Mesothelial cell of epicardium (in vitro differentiated cells): Measurements from ENCODE around the gene ZBTB1. TPM values are rescaled to one million over a fixed set of nuclear protein-coding genes. Genes with fewer than 3 reads are reported as not detected.
"Not testable (repeated sequence)": the region's sequence is repeated elsewhere in the genome, so short reads cannot be mapped to it uniquely, and the experiment has no call there.

Experiments
- DNase-seq, 2 experiments: peaks; one replicate each; pipeline ENCODE4 v3.0.0; 2021; ENCODE audit warnings: low spot score in 2 of 2; ENCODE audit not compliant: unreplicated experiment in 2 of 2
- H3K27ac Mint-ChIP-seq: 2 replicates; pipeline ENCODE4 v1.8.0; 2021; ENCODE audit warnings: mixed read lengths
- H3K27me3 Mint-ChIP-seq: 2 replicates; pipeline ENCODE4 v1.8.0; 2021; ENCODE audit warnings: low read depth, mixed read lengths
- H3K36me3 Mint-ChIP-seq: 2 replicates; pipeline ENCODE4 v1.8.0; 2021; ENCODE audit warnings: mixed read lengths
- H3K4me1 Mint-ChIP-seq: 2 replicates; pipeline ENCODE4 v1.8.0; 2021; ENCODE audit warnings: mixed read lengths
- H3K4me3 Mint-ChIP-seq: 2 replicates; pipeline ENCODE4 v1.8.0; 2021; ENCODE audit warnings: mild to moderate bottlenecking, moderate library complexity, mixed read lengths
- H3K9me3 Mint-ChIP-seq: 2 replicates; pipeline ENCODE4 v1.8.0; 2021; ENCODE audit warnings: mixed read lengths
- total RNA-seq: library from RNA; stranded (reverse); gene quantifications from 3 replicates; pipeline ENCODE4 v1.2.1, GENCODE V29; 2021
- TF ChIP-seq, protein P1 (sequence below): fragments of 200-600 bp; sonication (generic); IDR thresholded peaks from one replicate; pipeline ENCODE4 v1.5.0; 2021; ENCODE audit warnings: antibody characterized with exemption; ENCODE audit not compliant: unreplicated experiment

Gene ZBTB1
- total RNA-seq, 1 donor from 2014 or later: 67.4 TPM

- Mint-ChIP-seq H3K27me3 (no peaks in the 10 kb centered on the region), H3K9me3 (no peaks in the 10 kb centered on the region), H3K27ac (peak overlapping the region; percentile 82), H3K4me1 (peaks cover 33% of the 10 kb centered on the region), H3K36me3 (no peaks in the 10 kb centered on the region), H3K4me3 (no peak overlapping the region)
- no peak for DNase-seq
- TF ChIP-seq, protein P1, sequence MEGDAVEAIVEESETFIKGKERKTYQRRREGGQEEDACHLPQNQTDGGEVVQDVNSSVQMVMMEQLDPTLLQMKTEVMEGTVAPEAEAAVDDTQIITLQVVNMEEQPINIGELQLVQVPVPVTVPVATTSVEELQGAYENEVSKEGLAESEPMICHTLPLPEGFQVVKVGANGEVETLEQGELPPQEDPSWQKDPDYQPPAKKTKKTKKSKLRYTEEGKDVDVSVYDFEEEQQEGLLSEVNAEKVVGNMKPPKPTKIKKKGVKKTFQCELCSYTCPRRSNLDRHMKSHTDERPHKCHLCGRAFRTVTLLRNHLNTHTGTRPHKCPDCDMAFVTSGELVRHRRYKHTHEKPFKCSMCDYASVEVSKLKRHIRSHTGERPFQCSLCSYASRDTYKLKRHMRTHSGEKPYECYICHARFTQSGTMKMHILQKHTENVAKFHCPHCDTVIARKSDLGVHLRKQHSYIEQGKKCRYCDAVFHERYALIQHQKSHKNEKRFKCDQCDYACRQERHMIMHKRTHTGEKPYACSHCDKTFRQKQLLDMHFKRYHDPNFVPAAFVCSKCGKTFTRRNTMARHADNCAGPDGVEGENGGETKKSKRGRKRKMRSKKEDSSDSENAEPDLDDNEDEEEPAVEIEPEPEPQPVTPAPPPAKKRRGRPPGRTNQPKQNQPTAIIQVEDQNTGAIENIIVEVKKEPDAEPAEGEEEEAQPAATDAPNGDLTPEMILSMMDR: no peak
Observed at GRCh38 chr14:64569138-64569631, 64.6 kb downstream of the ZBTB1 start.

DNA sequence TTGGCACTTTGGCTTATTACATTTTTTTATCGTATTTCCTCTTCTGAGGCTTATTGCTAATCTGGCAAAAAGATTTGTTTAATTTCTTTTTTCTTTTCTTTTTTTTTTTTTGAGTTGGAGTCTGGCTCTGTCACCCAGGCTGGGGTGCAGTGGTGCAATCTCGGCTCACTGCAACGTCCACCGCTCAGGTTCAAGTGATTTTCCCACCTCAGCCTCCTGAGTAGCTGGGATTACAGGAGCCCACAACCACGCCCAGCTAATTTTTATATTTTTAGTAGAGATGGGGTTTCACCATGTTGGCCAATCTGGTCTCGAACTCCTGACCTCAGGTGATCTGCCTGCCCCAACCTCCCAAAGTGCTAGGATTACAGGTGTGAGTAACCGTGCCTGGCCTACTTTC, 65.1 kb downstream of the ZBTB1 start:
- not testable (repeated sequence) for DNase-seq, H3K4me3 Mint-ChIP-seq, H3K27ac Mint-ChIP-seq, H3K9me3 Mint-ChIP-seq, H3K36me3 Mint-ChIP-seq, H3K27me3 Mint-ChIP-seq
- peaks cover 29% of the 10 kb centered on the region for H3K4me1 Mint-ChIP-seq

- no peaks in the 10 kb centered on the region for H3K9me3 Mint-ChIP-seq
- H3K4me3 Mint-ChIP-seq: no peak overlapping the region
- no peaks in the 10 kb centered on the region for H3K36me3 Mint-ChIP-seq
- TF ChIP-seq, protein P1: no peak
- no peaks in the 10 kb centered on the region for H3K27me3 Mint-ChIP-seq
- peaks cover 10% of the 10 kb centered on the region for H3K4me1 Mint-ChIP-seq
- no peak for DNase-seq
- H3K27ac Mint-ChIP-seq: peak overlapping the region; percentile 25
Observed at GRCh38 chr14:64572386-64573104, 68.0 kb downstream of the ZBTB1 start.

DNA sequence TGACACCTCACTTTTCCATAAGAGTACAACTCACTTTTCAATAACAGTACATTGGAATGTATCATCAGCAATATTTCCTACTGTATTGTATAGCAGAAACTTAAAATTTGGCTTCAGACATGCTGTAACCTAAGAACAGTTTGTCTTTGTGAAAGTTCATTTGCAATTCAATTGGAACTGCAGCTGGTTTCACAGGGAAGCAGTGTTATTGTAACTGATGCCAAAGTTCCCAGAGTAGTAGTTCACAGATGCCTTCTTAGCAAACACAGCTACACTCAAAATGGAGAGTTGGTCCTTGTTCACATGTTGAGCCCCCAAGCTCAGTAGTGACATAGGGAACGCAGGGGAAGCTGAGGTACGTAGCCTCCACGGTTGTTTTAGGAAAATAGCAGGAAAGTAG, 68.5 kb downstream of the ZBTB1 start:
- TF ChIP-seq, protein P1: no peak
- Mint-ChIP-seq H3K4me1 (peaks cover 10% of the 10 kb centered on the region), H3K36me3 (no peaks in the 10 kb centered on the region), H3K27ac (no peak overlapping the region), H3K27me3 (no peaks in the 10 kb centered on the region), H3K9me3 (no peaks in the 10 kb centered on the region), H3K4me3 (no peak overlapping the region)
- DNase-seq: no peak

Other genes starting within 250 kb of the ZBTB1 start
- gene ESR2, start 210.4 kb upstream of the ZBTB1 start, total RNA-seq: 0.31 to 0.44 TPM (median 0.43 TPM) in 3 replicates
- 43.3 to 48.6 TPM (median 46.6 TPM) in 3 replicates for gene MTHFD1, start 116.4 kb upstream of the ZBTB1 start, total RNA-seq
- gene AKAP5, start 39.3 kb upstream of the ZBTB1 start, total RNA-seq: 2.0 to 2.1 TPM (median 2.1 TPM) in 3 replicates
- 19.1 to 20.6 TPM (median 19.1 TPM) in 3 replicates for gene ZBTB25, start 932 bp upstream of the ZBTB1 start, total RNA-seq
- 10.1 to 10.6 TPM (median 10.5 TPM) in 3 replicates for gene HSPA2, start 36.0 kb downstream of the ZBTB1 start, total RNA-seq
- gene PPP1R36, start 45.2 kb downstream of the ZBTB1 start, total RNA-seq: 0.66 to 1.3 TPM (median 0.81 TPM) in 3 replicates
- gene PLEKHG3, start 199.7 kb downstream of the ZBTB1 start, total RNA-seq: 141 to 142 TPM (median 142 TPM) in 3 replicates